Cardiac septum (tissue), 1 donor: ENCODE results near the gene PDE8B. TPM values are rescaled to one million over a fixed set of nuclear protein-coding genes. Genes with fewer than 3 reads are reported as not detected.
"Not testable (repeated sequence)": the region's sequence is repeated elsewhere in the genome, so short reads cannot be mapped to it uniquely, and the experiment has no call there.

Source experiments
- DNase-seq: peaks from one replicate; pipeline ENCODE4 v3.0.0-alpha.2; 2020; ENCODE audit warnings: low spot score
- intact Hi-C: fragments of 100-400 bp; cut with DNase I; formaldehyde crosslinking; loops from one replicate; pipeline ENCODE4 v1.14.0; 2022
- total RNA-seq: library from RNA; stranded (reverse); fragmentation: NEBNext Ultra II Directional; extraction: Animal tissue kit (Norgen Biotek cat#: 25700); gene quantifications from one replicate; pipeline ENCODE4 v1.2.1, GENCODE V29; 2021
- donor health status: DM: no; HTN: no; CAD: no.

Gene PDE8B
- total RNA-seq, 1 donor from 2014 or later, result 5.7 TPM

GRCh38 chr5:77449981-77450380, 239.5 kb downstream of the PDE8B start:
- no peak for DNase-seq
- intact Hi-C loops, result no loop called here

GRCh38 chr5:77452351-77452750, 241.9 kb downstream of the PDE8B start:
- intact Hi-C loops, result no loop called here
- no peak for DNase-seq

- intact Hi-C loops, result no loop called here
These were observed 243.6 kb downstream of the PDE8B start for GRCh38 chr5:77454123-77454522.

GRCh38 chr5:77461287-77461686, 250.8 kb downstream of the PDE8B start:
- no peak for DNase-seq
- intact Hi-C loops, result no loop called here

More at GRCh38 chr5:77454123-77454522, 243.6 kb downstream of the PDE8B start:
- DNase-seq, result no peak

- intact Hi-C loops, result no loop called here
- no peak for DNase-seq
These were observed 253.4 kb downstream of the PDE8B start for GRCh38 chr5:77463905-77464304.

GRCh38 chr5:77468875-77469274, 258.4 kb downstream of the PDE8B start:
- DNase-seq, intact Hi-C loops: not testable (repeated sequence)

- DNase-seq, intact Hi-C loops: not testable (repeated sequence)
These were observed 264.6 kb downstream of the PDE8B start for GRCh38 chr5:77475041-77475440.

Other genes starting within 250 kb of the PDE8B start
- gene AGGF1, start 180.3 kb upstream of the PDE8B start, total RNA-seq, result 16.9 TPM
- gene ZBED3, start 123.4 kb upstream of the PDE8B start, total RNA-seq, result 6.4 TPM